Embryonic facial prominence (tissue), 1 donor: ENCODE data around the gene ATP5F1A.
"Not testable (repeated sequence)": the region's sequence is repeated elsewhere in the genome, so short reads cannot be mapped to it uniquely, and the experiment has no call there.

ENCODE experiments used
- DNase-seq: peaks from one replicate; pipeline ENCODE4 v3.0.0-alpha.2; 2016; ENCODE audit errors: extremely low spot score

The ATP5F1A gene

DNA sequence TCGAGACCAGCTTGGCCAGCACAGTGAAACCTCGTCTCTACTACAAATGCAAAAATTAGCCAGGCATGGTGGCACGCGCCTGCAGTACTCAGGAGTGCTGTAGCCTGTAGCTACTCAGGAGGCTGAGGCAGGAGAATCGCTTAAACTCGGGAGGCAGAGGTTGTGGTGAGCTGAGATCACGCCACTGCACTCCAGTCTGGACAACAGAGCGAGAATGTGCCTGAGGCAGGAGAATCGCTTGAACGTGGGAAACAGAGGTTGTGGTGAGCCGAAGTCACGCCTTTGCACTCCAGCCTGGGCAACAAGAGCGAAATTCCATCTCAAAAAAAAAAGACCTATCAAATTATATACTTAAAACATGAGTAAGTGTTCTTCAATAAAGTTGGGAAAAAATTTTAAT is 50.7 kb downstream of the ATP5F1A start:
- not testable (repeated sequence) for DNase-seq

DNA sequence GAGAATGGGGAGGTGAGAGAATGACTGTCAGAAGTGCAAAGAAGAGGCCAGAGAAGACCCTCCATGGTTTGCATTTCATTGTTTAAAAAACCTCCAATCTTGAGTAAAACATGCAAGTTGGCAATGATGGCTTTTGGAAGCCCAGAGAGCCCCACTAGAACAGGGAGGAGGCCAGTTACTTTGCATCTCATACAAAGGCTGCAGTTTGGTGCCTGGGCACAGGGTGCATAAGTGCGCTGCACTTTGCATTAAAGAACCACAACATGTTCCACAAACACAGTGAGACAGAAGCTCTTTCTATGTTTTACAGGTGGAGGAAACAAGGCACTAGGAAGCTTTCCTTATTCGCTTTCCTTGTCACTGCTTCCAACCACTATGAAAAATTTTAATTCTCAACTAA is 51.4 kb downstream of the ATP5F1A start:
- DNase-seq: no peak

DNA sequence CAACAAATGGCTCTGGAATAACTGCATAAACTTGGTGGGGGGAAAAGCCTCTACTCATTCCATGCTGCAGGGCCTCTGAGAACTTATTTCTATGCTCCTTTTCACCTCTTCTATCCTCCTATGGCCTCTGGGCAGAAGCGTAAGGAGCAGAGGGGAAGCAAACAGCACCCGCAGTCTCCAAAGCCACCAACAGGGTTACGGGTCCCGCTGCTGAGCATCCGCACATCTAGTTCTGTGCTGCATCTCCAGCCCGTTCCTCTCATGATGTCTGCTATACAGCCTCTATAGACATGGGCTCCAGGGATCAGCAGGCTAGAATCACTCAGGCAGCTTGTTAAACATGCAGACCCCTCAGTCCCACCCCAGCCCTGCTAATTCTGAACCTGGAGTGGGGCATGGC is 52.0 kb downstream of the ATP5F1A start:
- DNase-seq: no peak

DNA sequence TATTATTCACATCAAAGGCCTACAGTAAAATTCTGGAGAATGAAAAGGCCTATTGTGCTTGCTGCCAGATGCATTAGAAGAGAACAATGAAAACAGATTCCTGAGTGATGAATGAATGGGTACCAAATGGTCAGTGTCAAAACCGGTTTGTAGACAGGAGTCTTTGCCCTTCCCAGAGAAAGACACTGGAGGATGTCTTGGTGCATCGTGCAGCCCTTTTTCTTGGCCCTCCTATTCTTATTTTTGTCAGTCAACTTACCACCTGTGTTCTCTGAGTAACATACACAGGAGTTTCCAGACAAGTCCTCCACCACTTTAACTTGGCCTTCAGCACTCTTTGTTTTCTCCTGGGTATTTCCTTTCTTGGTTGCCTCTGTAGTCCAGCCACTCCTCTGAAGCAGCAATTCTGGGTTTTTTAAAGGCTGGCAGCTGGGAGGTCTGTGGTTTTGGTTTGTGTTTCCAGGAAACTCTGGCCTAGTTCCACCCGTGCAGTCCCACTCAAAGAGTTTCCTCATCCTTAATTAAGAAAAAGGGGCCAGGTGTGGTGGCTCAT is 55.4 kb downstream of the ATP5F1A start:
- no peak for DNase-seq

DNA sequence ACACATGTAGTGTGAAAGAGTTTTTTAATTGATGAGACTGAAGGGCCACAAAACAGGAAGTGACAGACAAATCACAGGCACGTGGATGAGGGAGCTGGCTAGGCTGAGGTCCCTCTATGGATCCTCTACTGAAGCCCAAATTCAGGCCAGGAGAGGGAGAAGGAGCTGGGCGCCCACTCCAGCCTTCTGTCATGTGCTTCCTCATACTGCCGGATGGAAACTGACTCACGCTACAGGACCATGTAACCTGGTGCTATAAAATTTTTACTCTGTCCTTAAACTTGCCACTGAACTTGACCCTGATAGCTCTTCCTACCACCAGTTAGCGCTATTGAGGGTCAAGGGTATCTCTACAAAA is 57.4 kb downstream of the ATP5F1A start:
- DNase-seq: no peak

DNA sequence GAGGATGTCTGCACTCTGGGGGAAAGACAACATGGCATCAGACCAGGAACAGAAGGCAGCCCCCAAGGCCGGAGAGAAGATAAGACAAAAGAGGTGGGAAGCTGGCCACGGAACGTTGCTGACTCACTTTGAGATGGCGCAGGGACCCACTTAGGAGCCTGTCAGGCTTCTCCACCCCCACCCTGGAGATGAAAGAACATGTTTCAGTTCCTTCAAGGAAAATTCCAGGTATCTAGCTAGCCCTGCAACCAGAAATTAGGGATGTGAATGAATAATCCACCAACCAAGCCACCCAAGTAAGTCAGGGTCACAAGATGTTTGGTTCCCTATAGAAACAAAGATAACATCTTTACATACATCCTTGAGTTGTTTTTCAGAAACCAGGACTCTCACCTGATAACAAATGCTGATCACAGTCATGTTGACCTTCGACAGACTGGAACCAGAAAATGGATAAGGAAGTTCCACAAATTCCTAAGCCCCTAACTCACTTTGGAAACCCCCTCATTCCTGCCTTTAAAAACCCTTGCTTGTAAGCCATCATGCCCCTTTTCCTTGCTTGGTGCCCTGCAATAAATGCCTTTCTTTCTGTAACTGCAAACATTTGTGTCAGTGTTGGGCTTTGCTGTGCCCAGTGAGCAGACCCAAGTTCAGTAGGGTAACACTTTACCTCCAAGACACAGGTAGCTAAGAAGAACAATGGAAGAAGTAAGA is 57.9 kb downstream of the ATP5F1A start:
- no peak for DNase-seq

DNA sequence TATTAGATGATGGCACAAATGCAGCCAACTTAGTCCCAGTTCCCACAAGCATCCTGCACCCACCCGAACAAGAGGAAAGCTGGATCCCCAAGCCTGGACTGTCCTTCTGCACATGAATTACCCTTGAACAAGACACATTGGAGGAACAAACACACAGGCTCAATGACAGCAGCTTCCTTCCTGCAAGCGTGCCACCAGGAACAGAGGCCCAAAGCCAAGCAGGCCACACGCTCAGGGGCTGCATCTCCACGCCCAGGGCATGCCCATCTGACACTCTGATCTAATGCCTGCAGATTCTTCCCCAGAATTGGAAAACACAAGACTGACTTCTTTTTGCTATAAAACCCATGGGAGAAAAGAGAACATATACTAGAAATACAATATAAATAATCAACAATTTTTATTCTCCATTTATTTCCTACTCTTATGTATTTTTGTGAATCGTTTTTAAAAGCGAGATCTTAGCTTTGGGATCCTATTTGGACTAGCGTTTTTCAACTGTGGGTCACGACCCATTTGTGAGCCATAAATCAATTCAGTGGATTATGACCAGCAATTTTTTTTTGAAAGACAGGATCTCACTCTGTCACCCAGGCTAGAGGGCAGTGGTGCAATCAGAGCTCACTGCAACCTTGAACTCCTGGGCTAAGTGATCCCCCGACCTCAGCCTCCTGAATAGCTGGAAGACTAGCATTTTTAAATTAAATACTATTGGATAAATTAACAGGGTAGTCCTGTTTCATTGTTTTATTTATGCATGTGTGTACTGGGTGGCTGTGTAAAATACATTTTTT is 60.4 kb downstream of the ATP5F1A start:
- DNase-seq: no peak

DNA sequence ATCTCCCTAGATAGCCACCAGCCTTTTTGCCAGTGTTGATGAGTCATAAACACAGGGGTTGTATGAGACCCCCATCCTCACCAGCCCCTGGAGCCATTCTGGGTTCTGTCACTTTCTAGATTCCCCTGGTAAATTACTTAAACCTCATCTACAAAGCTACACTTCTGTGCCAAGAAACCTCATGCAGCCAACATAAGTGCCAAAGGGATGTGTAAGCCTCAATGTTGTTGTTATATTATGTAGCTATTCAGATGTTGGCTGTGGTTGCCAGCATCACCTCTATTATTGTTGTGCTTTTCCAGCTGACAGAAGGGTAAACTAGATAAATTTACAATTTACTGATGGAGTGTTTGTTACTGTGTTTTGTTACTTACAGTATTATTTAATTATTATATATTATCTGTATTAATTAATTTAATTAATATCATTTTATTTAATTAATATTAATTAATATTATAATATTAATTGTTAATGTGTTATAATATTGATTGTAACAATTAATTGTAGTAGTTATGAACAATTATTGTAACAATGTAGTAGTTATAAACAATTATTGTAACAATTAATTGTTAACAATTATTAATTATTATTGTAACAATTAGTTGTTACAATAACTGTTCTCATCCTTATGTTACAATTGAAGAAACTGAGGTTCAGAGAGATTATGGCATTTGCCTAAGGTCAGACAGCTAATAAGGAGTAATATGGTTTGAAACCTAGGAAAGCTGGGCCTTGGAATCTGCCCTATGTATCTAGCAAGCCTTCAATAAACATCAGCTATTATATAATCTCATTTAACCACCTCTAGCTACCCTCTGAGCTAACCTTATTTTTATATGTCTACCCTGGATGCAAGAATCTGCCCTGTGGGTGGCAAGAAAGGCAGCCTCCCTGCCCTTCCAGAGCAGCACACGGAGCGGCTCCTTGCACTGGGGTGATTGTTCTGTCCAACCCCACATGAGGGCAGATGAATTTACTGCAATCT is 62.1 kb downstream of the ATP5F1A start:
- no peak for DNase-seq

DNA sequence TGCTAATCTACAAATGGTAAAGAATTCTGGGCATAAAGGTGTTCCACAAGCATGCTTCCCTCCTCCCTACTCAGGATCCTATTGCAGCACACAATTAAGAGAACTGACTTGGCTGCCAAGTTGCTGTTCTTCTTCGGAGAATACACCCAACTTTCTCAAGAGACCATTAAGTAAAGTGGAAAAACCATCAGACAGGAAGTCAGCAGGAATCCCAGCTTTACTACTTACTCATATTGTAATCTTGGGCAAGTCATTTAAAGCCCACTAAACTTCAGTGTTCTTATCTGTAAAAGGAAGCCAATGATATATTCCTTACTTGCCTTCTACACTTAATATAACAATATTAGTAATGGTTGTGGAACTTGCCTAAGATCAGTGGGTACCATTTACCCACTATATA is 63.9 kb downstream of the ATP5F1A start:
- DNase-seq: no peak

DNA sequence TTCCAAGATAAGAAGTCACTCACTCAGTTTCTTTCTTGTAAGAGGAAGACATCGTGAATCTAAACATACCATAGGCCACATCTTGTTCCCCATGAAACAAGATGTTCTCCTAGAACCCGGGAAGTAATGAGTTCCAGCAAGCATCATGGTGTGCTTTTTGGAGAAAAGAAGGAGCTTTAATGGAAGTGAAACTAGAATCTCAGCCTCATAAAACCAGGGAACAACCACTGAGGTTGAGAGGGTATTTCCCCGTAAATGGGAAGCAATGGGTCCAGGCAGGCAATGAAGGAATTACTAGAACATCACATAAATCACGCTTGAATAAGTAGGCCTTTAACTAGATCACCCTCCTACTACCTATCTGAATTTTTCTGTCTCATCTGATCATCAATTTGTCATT is 66.4 kb downstream of the ATP5F1A start:
- DNase-seq: no peak
